ENCODE results near the gene KNCN.

The KNCN gene

GRCh38 chr1:46523496-46524353 lies 27.7 kb downstream of the KNCN start:
- no peak for DNase-seq

GRCh38 chr1:46522969-46523320 lies 28.5 kb downstream of the KNCN start:
- no peak for DNase-seq

GRCh38 chr1:46522184-46522968 lies 29.1 kb downstream of the KNCN start:
- DNase-seq = no peak

GRCh38 chr1:46521414-46521813 lies 30.0 kb downstream of the KNCN start:
- no peak for DNase-seq

- DNase-seq = no peak
Measured at GRCh38 chr1:46520063-46520911, 31.2 kb downstream of the KNCN start.

GRCh38 chr1:46519209-46519608 lies 32.2 kb downstream of the KNCN start:
- no peak for DNase-seq

GRCh38 chr1:46517932-46518498 lies 33.4 kb downstream of the KNCN start:
- no peak for DNase-seq

GRCh38 chr1:46517010-46517600 lies 34.3 kb downstream of the KNCN start:
- DNase-seq = no peak

- DNase-seq = no peak
Measured at GRCh38 chr1:46516200-46516950, 35.1 kb downstream of the KNCN start.

GRCh38 chr1:46515576-46515975 lies 35.9 kb downstream of the KNCN start:
- DNase-seq = no peak

- DNase-seq = no peak
Measured at GRCh38 chr1:46513536-46513935, 37.9 kb downstream of the KNCN start.

- no peak for DNase-seq
Measured at GRCh38 chr1:46512792-46513190, 38.7 kb downstream of the KNCN start.

- no peak for DNase-seq
Measured at GRCh38 chr1:46512135-46512791, 39.2 kb downstream of the KNCN start.

- no peak for DNase-seq
Measured at GRCh38 chr1:46510998-46511365, 40.5 kb downstream of the KNCN start.

- no peak for DNase-seq
Measured at GRCh38 chr1:46510341-46510997, 41.0 kb downstream of the KNCN start.

GRCh38 chr1:46508757-46509156 lies 42.7 kb downstream of the KNCN start:
- no peak for DNase-seq

GRCh38 chr1:46506470-46507219 lies 44.8 kb downstream of the KNCN start:
- no peak for DNase-seq

GRCh38 chr1:46503421-46503820 lies 48.0 kb downstream of the KNCN start:
- no peak for DNase-seq

GRCh38 chr1:46501528-46501927 lies 49.9 kb downstream of the KNCN start:
- no peak for DNase-seq

- no peak for DNase-seq
Measured at GRCh38 chr1:46497665-46498064, 53.8 kb downstream of the KNCN start.
